ENCODE measurements around the gene SLC9A9. TPM values are rescaled to one million over a fixed set of nuclear protein-coding genes. Genes with fewer than 3 reads are reported as not detected.

The SLC9A9 gene
- total RNA-seq, 1 experiment from 2014 or later, result not detected

GRCh38 chr3:143653493-143653892 lies 194.8 kb downstream of the SLC9A9 start:
- no peak for TF ChIP-seq CTCF (IDR thresholded peaks at IDR 0.05; ENCODE audit: insufficient read depth in 1 of 2, low read depth in 1 of 2, low read length in 1 of 2, severe bottlenecking in 1 of 2, unreplicated experiment in 1 of 2)
- no peaks in the 10 kb centered on the region for H3K4me1 Mint-ChIP-seq (ENCODE audit: low read depth, unreplicated experiment)
- DNase-seq, result no peak
- Histone ChIP-seq H3K9me3 (no peaks in the 10 kb centered on the region), H3K27me3 (replicated peaks; ENCODE audit: control insufficient read depth, insufficient read depth, low read length) (no peaks in the 10 kb centered on the region), H3K4me1 (no peaks in the 10 kb centered on the region), H3K4me3 (ENCODE audit: low read depth, low read length) (no peak overlapping the region), H3K36me3 (ENCODE audit: control insufficient read depth, insufficient read depth, low read length) (no peaks in the 10 kb centered on the region)
- intact Hi-C loops (cut with micrococcal nuclease; ENCODE audit: unreplicated experiment), result no loop called here
- no peak overlapping the region for H3K4me3 Mint-ChIP-seq (ENCODE audit: unreplicated experiment)
- no peaks in the 10 kb centered on the region for H3K36me3 Mint-ChIP-seq (ENCODE audit: insufficient read depth, unreplicated experiment)
- H3K27ac Mint-ChIP-seq (ENCODE audit: unreplicated experiment), result no peak overlapping the region
- ChIA-PET POLR2A (no interaction called here), CTCF (no interaction called here)
- H3K27me3 Mint-ChIP-seq (ENCODE audit: insufficient read depth, unreplicated experiment), result peaks cover 17% of the 10 kb centered on the region
- no TSS peak for BruUV-seq (replicated peaks)
- no peaks in the 10 kb centered on the region for H3K9me3 Mint-ChIP-seq (ENCODE audit: unreplicated experiment)

- BruUV-seq (replicated peaks), result no TSS peak
- ChIA-PET CTCF (no interaction called here), POLR2A (no interaction called here)
- H3K4me1 Mint-ChIP-seq (ENCODE audit: low read depth, unreplicated experiment), result no peaks in the 10 kb centered on the region
- no peaks in the 10 kb centered on the region for H3K36me3 Mint-ChIP-seq (ENCODE audit: insufficient read depth, unreplicated experiment)
- peaks cover 17% of the 10 kb centered on the region for H3K27me3 Mint-ChIP-seq (ENCODE audit: insufficient read depth, unreplicated experiment)
- no peaks in the 10 kb centered on the region for H3K27me3 ChIP-seq (replicated peaks; ENCODE audit: control insufficient read depth, insufficient read depth, low read length)
- no peak for TF ChIP-seq CTCF (IDR thresholded peaks at IDR 0.05; ENCODE audit: insufficient read depth in 1 of 2, low read depth in 1 of 2, low read length in 1 of 2, severe bottlenecking in 1 of 2, unreplicated experiment in 1 of 2)
- no peak overlapping the region for H3K4me3 ChIP-seq (ENCODE audit: low read depth, low read length)
- H3K9me3 Mint-ChIP-seq (ENCODE audit: unreplicated experiment), result no peaks in the 10 kb centered on the region
- DNase-seq, result no peak
- H3K36me3 ChIP-seq (ENCODE audit: control insufficient read depth, insufficient read depth, low read length), result no peaks in the 10 kb centered on the region
- H3K27ac Mint-ChIP-seq (ENCODE audit: unreplicated experiment), result no peak overlapping the region
- no peaks in the 10 kb centered on the region for H3K9me3 ChIP-seq
- intact Hi-C loops (cut with micrococcal nuclease; ENCODE audit: unreplicated experiment), result no loop called here
- no peak overlapping the region for H3K4me3 Mint-ChIP-seq (ENCODE audit: unreplicated experiment)
- H3K4me1 ChIP-seq, result no peaks in the 10 kb centered on the region
These were observed 196.2 kb downstream of the SLC9A9 start for GRCh38 chr3:143652118-143652517.

- no peak overlapping the region for H3K4me3 ChIP-seq (ENCODE audit: low read depth, low read length)
- H3K4me1 Mint-ChIP-seq (ENCODE audit: low read depth, unreplicated experiment), result no peaks in the 10 kb centered on the region
- peaks cover 17% of the 10 kb centered on the region for H3K27me3 Mint-ChIP-seq (ENCODE audit: insufficient read depth, unreplicated experiment)
- no peaks in the 10 kb centered on the region for H3K9me3 ChIP-seq
- POLR2A ChIA-PET, result no interaction called here
- CTCF ChIA-PET, result no interaction called here
- no peak overlapping the region for H3K4me3 Mint-ChIP-seq (ENCODE audit: unreplicated experiment)
- no peak for TF ChIP-seq CTCF (IDR thresholded peaks at IDR 0.05; ENCODE audit: insufficient read depth in 1 of 2, low read depth in 1 of 2, low read length in 1 of 2, severe bottlenecking in 1 of 2, unreplicated experiment in 1 of 2)
- H3K27me3 ChIP-seq (replicated peaks; ENCODE audit: control insufficient read depth, insufficient read depth, low read length), result no peaks in the 10 kb centered on the region
- intact Hi-C loops (cut with micrococcal nuclease; ENCODE audit: unreplicated experiment), result no loop called here
- H3K9me3 Mint-ChIP-seq (ENCODE audit: unreplicated experiment), result no peaks in the 10 kb centered on the region
- no peaks in the 10 kb centered on the region for H3K4me1 ChIP-seq
- no peaks in the 10 kb centered on the region for H3K36me3 ChIP-seq (ENCODE audit: control insufficient read depth, insufficient read depth, low read length)
- BruUV-seq (replicated peaks), result no TSS peak
- H3K36me3 Mint-ChIP-seq (ENCODE audit: insufficient read depth, unreplicated experiment), result no peaks in the 10 kb centered on the region
- DNase-seq, result no peak
- no peak overlapping the region for H3K27ac Mint-ChIP-seq (ENCODE audit: unreplicated experiment)
These were observed 197.4 kb downstream of the SLC9A9 start for GRCh38 chr3:143650827-143651226.
